DOHH2 (cell line): ENCODE data around the gene C4orf17.
"Not testable (repeated sequence)": the region's sequence is repeated elsewhere in the genome, so short reads cannot be mapped to it uniquely, and the experiment has no call there.

ENCODE experiments used
- H3F3A ChIP-seq: fragments of 200-600 bp; sonication (generic), shearing (Covaris generic); 2 replicates; pipeline ENCODE4 v1.6.0; 2016; ENCODE audit warnings: antibody characterized with exemption, mild to moderate bottlenecking; ENCODE audit not compliant: control insufficient read depth, insufficient read depth
- H3K27ac ChIP-seq: fragments of 200-600 bp; sonication (generic); 2 replicates; pipeline ENCODE4 v1.5.1; 2014; ENCODE audit warnings: low read depth, mild to moderate bottlenecking, low read length, moderate library complexity
- H3K27me3 ChIP-seq: fragments of 200-600 bp; sonication (generic); 2 replicates; pipeline ENCODE4 v1.6.1; 2014; ENCODE audit warnings: mild to moderate bottlenecking, low read length, mixed read lengths; ENCODE audit not compliant: control insufficient read depth
- H3K36me3 ChIP-seq: fragments of 200-600 bp; sonication (generic); 2 replicates; pipeline ENCODE4 v1.6.1; 2014; ENCODE audit warnings: mild to moderate bottlenecking, low read length, moderate library complexity, mixed read lengths; ENCODE audit not compliant: control insufficient read depth
- H3K4me1 ChIP-seq: fragments of 200-600 bp; sonication (generic); 2 replicates; pipeline ENCODE4 v1.6.1; 2014; ENCODE audit warnings: mild to moderate bottlenecking, low read length, mixed read lengths; ENCODE audit not compliant: control insufficient read depth
- H3K4me2 ChIP-seq: fragments of 200-600 bp; sonication (generic); 2 replicates; pipeline ENCODE4 v1.6.0; 2014; ENCODE audit warnings: mild to moderate bottlenecking, low read length, moderate library complexity
- H3K4me3 ChIP-seq: fragments of 200-600 bp; sonication (generic); 2 replicates; pipeline ENCODE4 v1.5.1; 2014; ENCODE audit warnings: mild to moderate bottlenecking, low read length, mixed read lengths
- H3K79me2 ChIP-seq: fragments of 200-600 bp; sonication (generic); 2 replicates; pipeline ENCODE4 v1.6.1; 2014; ENCODE audit warnings: mild to moderate bottlenecking, low read length, mixed read lengths; ENCODE audit not compliant: control insufficient read depth
- H3K9me2 ChIP-seq: fragments of 200-600 bp; sonication (generic); replicated peaks from 2 replicates; pipeline ENCODE4 v1.6.1; 2014; ENCODE audit warnings: mild to moderate bottlenecking, low read length, mixed read lengths; ENCODE audit not compliant: control insufficient read depth
- H3K9me3 ChIP-seq: fragments of 200-600 bp; sonication (generic); 2 replicates; pipeline ENCODE4 v1.6.1; 2014; ENCODE audit warnings: antibody characterized with exemption, low read length, mixed read lengths; ENCODE audit not compliant: control insufficient read depth, insufficient read depth
- H4K20me1 ChIP-seq: fragments of 200-600 bp; sonication (generic); 2 replicates; pipeline ENCODE4 v1.6.0; 2014; ENCODE audit warnings: low read depth, mild to moderate bottlenecking, antibody characterized with exemption, low read length, moderate library complexity; ENCODE audit not compliant: control insufficient read depth, insufficient read depth
- CTCF ChIP-seq: fragments of 200-600 bp; sonication (generic); IDR thresholded peaks from one replicate; pipeline ENCODE4 v1.5.1; 2014; ENCODE audit warnings: antibody characterized with exemption, mild to moderate bottlenecking, low read depth, low read length; ENCODE audit not compliant: poor library complexity, severe bottlenecking
- EZH2phosphoT487 ChIP-seq: fragments of 200-600 bp; sonication (generic); IDR thresholded peaks from 2 replicates; pipeline ENCODE4 v1.6.1; 2017; ENCODE audit warnings: borderline replicate concordance, mild to moderate bottlenecking, antibody characterized with exemption, low read length, moderate library complexity, mixed read lengths

The C4orf17 gene

GRCh38 chr4:99529956-99530355 is 19.1 kb downstream of the C4orf17 start:
- no peaks in the 10 kb centered on the region for H3F3A ChIP-seq
- H3K79me2 ChIP-seq: no peaks in the 10 kb centered on the region
- no peaks in the 10 kb centered on the region for H3K36me3 ChIP-seq
- TF ChIP-seq CTCF (no peak), EZH2phosphoT487 (no peak)
- H3K27ac ChIP-seq: no peak overlapping the region
- H3K4me1 ChIP-seq: no peaks in the 10 kb centered on the region
- no peak overlapping the region for H3K4me3 ChIP-seq
- no peak overlapping the region for H3K4me2 ChIP-seq
- no peaks in the 10 kb centered on the region for H3K9me2 ChIP-seq
- no peaks in the 10 kb centered on the region for H3K9me3 ChIP-seq
- H4K20me1 ChIP-seq: no peaks in the 10 kb centered on the region
- 0 out of 2 replicates have a peak, but pooled peaks cover 2% of the 10 kb centered on the region for H3K27me3 ChIP-seq

GRCh38 chr4:99534699-99535098 is 23.9 kb downstream of the C4orf17 start:
- not testable (repeated sequence) for H3K4me3 ChIP-seq, H3F3A ChIP-seq, H3K79me2 ChIP-seq, H3K9me2 ChIP-seq, H3K4me1 ChIP-seq, H3K36me3 ChIP-seq, H3K27ac ChIP-seq, H3K4me2 ChIP-seq, H4K20me1 ChIP-seq, H3K9me3 ChIP-seq
- peaks cover 10% of the 10 kb centered on the region; the same call in 1 of the 2 replicates for H3K27me3 ChIP-seq

- Histone ChIP-seq H3K27me3 (peaks cover 10% of the 10 kb centered on the region; the same call in 1 of the 2 replicates), H3K4me3 (no peak overlapping the region), H3K4me1 (no peaks in the 10 kb centered on the region), H3K27ac (no peak overlapping the region), H3K4me2 (no peak overlapping the region), H3F3A (no peaks in the 10 kb centered on the region), H3K36me3 (no peaks in the 10 kb centered on the region), H3K79me2 (no peaks in the 10 kb centered on the region), H4K20me1 (no peaks in the 10 kb centered on the region), H3K9me2 (no peaks in the 10 kb centered on the region), H3K9me3 (no peaks in the 10 kb centered on the region)
- no peak for TF ChIP-seq CTCF
- TF ChIP-seq EZH2phosphoT487: no peak
Measured at GRCh38 chr4:99536271-99536670, 25.4 kb downstream of the C4orf17 start.

GRCh38 chr4:99536848-99537247 is 26.0 kb downstream of the C4orf17 start:
- H3F3A ChIP-seq: no peaks in the 10 kb centered on the region
- H3K79me2 ChIP-seq: no peaks in the 10 kb centered on the region
- H3K36me3 ChIP-seq: no peaks in the 10 kb centered on the region
- peaks cover 10% of the 10 kb centered on the region; the same call in 1 of the 2 replicates for H3K27me3 ChIP-seq
- H3K4me1 ChIP-seq: no peaks in the 10 kb centered on the region
- no peak overlapping the region for H3K27ac ChIP-seq
- H3K4me3 ChIP-seq: no peak overlapping the region
- TF ChIP-seq CTCF: no peak
- no peak for TF ChIP-seq EZH2phosphoT487
- H4K20me1 ChIP-seq: no peaks in the 10 kb centered on the region
- H3K4me2 ChIP-seq: no peak overlapping the region
- H3K9me2 ChIP-seq: no peaks in the 10 kb centered on the region
- H3K9me3 ChIP-seq: no peaks in the 10 kb centered on the region
